HG02571 (cell line): ENCODE measurements around the gene PCDHB13.
"Not testable (repeated sequence)": the region's sequence is repeated elsewhere in the genome, so short reads cannot be mapped to it uniquely, and the experiment has no call there.

ENCODE experiments used
- ATAC-seq: cut with Tn5 transposase; IDR thresholded peaks from one replicate; pipeline ENCODE4 v1.9.1; 2021; ENCODE audit warnings: mild to moderate bottlenecking, moderate library complexity; ENCODE audit not compliant: unreplicated experiment

Gene PCDHB13

DNA sequence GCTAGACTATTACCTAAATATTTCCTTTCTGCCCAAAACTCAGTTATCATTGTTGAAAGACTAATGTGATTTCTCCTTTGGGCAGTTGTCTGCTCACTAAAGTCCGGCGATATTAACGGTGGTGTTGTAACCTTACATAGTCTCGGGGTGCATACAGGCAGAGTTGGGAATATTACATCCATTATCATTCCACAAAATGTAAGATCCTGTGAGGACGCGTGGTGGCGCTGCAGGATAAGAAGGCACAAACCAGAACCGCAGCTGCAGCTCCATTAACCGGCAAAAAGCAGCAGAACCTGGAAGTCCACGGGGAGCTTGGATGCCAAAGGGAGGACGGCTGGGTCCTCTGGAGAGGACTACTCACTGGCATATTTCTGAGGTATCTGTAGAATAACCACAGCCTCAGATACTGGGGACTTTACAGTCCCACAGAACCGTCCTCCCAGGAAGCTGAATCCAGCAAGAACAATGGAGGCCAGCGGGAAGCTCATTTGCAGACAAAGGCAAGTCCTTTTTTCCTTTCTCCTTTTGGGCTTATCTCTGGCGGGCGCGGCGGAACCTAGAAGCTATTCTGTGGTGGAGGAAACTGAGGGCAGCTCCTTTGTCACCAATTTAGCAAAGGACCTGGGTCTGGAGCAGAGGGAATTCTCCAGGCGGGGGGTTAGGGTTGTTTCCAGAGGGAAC, at the start of gene PCDHB13:
PCDHB13 (plus strand) TSS at position 264 of the 684 bp plus-strand sequence; CDS start at position 469, 205 bp downstream.
- ATAC-seq = not testable (repeated sequence)

DNA sequence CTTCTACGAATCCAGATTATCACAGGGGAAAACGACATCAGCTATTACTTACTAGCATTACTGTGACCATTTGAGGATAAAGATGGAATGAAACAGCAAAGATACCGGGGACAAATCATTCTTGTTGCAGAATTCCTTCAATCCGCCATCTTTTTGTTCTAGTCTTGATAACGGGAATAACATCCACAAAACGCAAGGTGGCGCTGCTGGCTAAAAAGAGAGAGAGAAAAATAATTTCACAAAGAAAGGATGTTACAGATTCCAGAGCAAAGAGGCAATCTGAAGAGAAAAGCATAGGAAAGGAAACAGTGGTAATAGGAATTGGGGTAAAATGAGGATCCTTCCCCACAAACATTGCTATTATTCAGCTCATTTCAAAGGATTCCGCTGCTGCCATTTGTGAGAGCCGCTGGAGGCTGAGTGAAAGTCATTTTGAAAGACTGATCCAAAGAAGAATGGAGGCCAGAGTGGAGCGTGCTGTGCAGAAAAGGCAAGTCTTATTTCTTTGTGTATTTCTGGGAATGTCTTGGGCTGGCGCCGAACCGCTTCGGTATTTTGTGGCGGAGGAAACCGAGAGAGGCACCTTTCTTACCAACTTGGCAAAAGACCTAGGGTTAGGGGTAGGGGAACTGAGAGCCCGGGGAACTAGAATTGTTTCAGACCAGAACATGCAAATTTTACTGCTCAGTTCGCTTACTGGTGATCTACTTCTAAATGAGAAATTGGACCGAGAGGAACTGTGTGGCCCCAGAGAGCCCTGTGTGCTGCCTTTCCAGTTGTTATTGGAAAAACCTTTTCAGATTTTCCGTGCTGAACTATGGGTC, 41.1 kb upstream of the PCDHB13 start, which contains the start of gene PCDHB7:
PCDHB7 (plus strand) TSS at position 264 of the 824 bp plus-strand sequence; CDS start at position 456, 192 bp downstream.
- no peak for ATAC-seq

DNA sequence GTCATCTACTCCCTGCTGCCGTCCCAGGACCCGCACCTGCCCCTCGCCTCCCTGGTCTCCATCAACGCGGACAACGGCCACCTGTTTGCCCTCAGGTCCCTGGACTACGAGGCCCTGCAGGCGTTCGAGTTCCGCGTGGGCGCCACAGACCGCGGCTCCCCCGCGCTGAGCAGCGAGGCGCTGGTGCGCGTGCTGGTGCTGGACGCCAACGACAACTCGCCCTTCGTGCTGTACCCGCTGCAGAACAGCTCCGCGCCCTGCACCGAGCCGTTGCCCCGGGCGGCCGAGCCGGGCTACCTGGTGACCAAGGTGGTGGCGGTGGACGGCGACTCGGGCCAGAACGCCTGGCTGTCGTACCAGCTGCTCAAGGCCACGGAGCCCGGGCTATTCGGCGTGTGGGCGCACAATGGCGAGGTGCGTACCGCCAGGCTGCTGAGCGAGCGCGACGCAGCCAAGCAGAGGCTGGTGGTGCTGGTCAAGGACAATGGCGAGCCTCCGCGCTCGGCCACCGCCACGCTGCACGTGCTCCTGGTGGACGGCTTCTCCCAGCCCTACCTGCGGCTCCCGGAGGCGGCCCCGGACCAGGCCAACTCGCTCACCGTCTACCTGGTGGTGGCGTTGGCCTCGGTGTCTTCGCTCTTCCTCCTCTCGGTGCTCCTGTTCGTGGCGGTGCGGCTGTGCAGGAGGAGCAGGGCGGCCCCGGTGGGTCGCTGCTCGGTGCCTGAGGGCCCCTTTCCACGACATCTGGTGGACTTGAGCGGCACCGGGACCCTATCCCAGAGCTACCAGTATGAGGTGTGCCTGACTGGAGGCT, 39.2 kb upstream of the PCDHB13 start:
- ATAC-seq = not testable (repeated sequence)

DNA sequence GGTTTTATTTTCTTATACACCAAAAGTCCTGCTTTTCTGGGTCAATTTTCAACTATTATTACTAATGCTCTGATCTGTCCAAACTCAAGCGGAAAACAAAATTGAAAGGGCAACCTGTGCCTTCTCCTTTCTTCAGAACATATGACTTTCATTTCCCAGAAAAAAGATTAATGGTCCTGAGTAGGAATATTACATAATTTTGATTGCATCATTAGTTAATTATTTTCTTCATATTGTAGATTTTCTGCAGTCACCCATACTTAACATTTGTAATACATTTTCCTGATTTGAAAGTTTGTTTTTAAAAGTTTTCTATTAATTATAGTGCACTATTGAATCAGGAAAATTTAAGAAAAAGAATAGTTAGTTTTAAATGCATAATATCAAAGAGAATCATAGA, 37.8 kb upstream of the PCDHB13 start:
- no peak for ATAC-seq

DNA sequence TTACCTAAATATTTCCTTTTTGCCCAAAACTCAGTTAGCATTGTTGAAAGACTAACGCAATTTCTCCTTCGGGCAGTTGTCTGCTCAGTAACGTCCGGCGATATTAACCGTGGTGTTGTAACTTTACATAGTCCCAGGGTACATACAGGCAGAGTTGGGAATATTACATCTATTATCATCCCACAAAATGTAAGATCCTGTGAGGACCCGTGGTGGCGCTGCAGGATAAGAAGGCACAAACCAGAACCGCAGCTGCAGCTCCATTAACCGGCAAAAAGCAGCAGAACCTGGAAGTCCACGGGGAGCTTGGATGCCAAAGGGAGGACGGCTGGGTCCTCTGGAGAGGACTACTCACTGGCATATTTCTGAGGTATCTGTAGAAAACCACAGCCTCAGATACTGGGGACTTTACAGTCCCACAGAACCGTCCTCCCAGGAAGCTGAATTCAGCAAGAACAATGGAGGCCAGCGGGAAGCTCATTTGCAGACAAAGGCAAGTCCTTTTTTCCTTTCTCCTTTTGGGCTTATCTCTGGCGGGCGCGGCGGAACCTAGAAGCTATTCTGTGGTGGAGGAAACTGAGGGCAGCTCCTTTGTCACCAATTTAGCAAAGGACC, 36.0 kb upstream of the PCDHB13 start, which contains the start of gene PCDHB8:
PCDHB8 (plus strand) TSS at position 214 of the 615 bp plus-strand sequence; CDS start at position 459, 245 bp downstream.
- ATAC-seq = not testable (repeated sequence)

DNA sequence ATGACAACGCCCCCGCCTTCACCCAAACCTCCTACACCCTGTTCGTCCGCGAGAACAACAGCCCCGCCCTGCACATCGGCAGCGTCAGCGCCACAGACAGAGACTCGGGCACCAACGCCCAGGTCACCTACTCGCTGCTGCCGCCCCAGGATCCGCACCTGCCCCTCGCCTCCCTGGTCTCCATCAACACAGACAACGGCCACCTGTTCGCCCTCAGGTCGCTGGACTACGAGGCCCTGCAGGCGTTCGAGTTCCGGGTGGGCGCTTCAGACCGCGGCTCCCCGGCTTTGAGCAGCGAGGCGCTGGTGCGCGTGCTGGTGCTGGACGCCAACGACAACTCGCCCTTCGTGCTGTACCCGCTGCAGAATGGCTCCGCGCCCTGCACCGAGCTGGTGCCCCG, 34.3 kb upstream of the PCDHB13 start:
- ATAC-seq = not testable (repeated sequence)

DNA sequence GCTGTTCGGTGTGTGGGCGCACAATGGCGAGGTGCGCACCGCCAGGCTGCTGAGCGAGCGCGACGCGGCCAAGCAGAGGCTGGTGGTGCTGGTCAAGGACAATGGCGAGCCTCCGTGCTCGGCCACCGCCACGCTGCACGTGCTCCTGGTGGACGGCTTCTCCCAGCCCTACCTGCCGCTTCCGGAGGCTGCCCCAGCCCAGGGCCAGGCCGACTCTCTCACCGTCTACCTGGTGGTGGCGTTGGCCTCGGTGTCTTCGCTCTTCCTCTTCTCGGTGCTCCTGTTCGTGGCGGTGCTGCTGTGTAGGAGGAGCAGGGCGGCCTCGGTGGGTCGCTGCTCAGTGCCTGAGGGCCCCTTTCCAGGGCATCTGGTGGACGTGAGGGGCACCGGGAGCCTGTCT, 33.8 kb upstream of the PCDHB13 start:
- ATAC-seq = not testable (repeated sequence)

DNA sequence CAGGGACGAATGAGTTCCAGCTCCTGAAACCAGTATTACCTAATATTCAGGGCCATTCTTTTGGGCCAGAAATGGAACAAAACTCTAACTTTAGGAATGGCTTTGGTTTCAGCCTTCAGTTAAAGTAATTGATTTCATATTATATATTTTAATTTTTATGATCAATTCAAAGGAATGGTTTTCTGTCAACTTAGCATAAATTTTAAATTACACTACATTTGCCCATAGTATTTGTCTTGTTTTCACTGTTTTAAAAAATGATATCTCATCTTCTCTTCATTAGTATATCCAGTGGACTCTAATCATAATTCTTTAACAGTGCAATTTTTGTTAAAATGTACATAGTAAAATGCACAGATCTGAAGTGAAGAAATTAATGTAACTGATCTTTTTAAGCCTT, 33.4 kb upstream of the PCDHB13 start:
- no peak for ATAC-seq

DNA sequence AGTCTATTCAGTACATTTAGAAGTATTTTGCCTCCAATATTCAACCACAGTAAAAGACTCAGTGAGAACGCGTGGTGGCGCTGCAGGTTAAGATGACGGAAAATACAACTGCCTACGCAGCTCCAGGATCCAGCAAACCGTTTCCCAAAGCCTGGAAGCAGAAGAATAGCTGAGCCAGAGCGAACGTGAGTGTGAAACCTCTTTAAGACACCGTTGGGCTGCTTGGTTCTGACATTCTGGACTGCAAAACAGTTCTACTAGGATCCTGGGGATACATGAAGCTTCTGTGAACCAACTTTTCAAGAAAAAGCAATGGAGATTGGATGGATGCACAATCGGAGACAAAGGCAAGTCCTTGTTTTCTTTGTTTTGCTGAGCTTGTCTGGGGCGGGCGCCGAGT, 31.5 kb upstream of the PCDHB13 start, which contains the start of gene PCDHB16:
PCDHB16 (plus strand) TSS at position 140 of the 400 bp plus-strand sequence; CDS start at position 313, 173 bp downstream.
- ATAC-seq = no peak

DNA sequence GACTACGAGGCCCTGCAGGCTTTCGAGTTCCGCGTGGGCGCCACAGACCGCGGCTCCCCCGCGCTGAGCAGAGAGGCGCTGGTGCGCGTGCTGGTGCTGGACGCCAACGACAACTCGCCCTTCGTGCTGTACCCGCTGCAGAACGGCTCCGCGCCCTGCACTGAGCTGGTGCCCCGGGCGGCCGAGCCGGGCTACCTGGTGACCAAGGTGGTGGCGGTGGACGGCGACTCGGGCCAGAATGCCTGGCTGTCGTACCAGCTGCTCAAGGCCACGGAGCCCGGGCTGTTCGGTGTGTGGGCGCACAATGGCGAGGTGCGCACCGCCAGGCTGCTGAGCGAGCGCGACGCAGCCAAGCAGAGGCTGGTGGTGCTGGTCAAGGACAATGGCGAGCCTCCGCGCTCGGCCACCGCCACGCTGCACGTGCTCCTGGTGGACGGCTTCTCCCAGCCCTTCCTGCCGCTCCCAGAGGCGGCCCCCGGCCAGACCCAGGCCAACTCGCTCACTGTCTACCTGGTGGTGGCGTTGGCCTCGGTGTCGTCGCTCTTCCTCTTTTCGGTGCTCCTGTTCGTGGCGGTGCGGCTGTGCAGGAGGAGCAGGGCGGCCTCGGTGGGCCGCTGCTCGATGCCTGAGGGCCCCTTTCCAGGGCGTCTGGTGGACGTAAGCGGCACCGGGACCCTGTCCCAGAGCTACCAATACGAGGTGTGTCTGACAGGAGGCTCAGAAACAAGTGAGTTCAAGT, 29.4 kb upstream of the PCDHB13 start:
- ATAC-seq = not testable (repeated sequence)

DNA sequence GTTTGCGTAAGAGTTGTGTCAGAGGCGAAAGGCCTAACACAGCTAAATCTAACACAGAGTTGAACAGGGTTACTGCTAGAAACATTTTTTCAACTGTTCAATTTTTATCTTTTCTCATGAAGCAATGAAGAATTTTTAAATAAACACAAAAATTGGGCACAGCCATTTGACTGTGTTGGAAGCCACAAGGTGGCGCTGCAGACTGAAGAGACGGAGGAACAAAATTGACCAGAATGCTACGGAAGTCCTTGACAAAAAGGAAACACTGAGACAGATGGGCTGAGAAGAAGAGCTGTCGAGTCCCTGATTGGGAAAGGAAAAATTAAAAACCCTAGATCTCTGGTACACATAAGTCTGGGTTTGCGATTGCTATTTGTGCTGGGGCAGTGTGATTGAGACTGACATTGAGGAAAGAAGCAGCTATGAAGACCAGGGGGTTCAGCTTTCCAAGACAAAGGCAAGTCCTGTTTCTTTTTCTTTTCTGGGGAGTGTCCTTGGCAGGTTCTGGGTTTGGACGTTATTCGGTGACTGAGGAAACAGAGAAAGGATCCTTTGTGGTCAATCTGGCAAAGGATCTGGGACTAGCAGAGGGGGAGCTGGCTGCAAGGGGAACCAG, 26.7 kb upstream of the PCDHB13 start, which contains the start of gene PCDHB9:
PCDHB9 (plus strand) TSS at position 265 of the 616 bp plus-strand sequence; CDS start at position 423, 158 bp downstream.
- no peak for ATAC-seq

DNA sequence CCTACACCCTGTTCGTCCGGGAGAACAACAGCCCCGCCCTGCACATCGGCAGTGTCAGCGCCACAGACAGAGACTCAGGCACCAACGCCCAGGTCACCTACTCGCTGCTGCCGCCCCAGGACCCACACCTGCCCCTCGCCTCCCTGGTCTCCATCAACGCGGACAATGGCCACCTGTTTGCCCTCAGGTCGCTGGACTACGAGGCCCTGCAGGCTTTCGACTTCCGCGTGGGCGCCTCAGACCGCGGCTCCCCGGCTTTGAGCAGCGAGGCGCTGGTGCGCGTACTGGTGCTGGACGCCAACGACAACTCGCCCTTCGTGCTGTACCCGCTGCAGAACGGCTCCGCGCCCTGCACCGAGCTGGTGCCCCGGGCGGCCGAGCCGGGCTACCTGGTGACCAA, 25.0 kb upstream of the PCDHB13 start:
- not testable (repeated sequence) for ATAC-seq

DNA sequence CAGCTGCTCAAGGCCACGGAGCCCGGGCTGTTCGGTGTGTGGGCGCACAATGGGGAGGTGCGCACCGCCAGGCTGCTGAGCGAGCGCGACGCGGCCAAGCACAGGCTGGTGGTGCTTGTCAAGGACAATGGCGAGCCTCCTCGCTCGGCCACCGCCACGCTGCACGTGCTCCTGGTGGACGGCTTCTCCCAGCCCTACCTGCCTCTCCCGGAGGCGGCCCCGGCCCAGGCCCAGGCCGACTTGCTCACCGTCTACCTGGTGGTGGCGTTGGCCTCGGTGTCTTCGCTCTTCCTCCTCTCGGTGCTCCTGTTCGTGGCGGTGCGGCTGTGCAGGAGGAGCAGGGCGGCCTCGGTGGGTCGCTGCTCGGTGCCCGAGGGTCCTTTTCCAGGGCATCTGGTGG, 24.6 kb upstream of the PCDHB13 start:
- ATAC-seq = not testable (repeated sequence)

DNA sequence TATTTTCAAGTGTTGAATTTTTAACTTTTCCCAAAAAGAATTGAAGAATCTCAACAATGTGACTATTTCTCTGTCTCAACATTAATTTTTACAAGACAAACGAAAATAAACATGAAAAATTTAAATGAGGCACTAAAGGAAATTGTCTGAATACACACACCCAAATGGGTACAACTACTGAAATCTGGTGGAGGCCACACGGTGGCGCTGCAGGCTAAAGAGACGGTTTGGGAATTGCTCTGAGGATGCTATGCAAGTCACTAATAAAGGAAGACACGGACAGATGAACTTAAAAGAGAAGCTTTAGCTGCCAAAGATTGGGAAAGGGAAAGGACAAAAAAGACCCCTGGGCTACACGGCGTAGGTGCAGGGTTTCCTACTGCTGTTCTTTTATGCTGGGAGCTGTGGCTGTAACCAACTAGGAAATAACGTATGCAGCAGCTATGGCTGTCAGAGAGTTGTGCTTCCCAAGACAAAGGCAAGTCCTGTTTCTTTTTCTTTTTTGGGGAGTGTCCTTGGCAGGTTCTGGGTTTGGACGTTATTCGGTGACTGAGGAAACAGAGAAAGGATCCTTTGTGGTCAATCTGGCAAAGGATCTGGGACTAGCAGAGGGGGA, 21.5 kb upstream of the PCDHB13 start, which contains the start of gene PCDHB10:
PCDHB10 (plus strand) TSS at position 244 of the 616 bp plus-strand sequence; CDS start at position 444, 200 bp downstream.
- no peak for ATAC-seq

DNA sequence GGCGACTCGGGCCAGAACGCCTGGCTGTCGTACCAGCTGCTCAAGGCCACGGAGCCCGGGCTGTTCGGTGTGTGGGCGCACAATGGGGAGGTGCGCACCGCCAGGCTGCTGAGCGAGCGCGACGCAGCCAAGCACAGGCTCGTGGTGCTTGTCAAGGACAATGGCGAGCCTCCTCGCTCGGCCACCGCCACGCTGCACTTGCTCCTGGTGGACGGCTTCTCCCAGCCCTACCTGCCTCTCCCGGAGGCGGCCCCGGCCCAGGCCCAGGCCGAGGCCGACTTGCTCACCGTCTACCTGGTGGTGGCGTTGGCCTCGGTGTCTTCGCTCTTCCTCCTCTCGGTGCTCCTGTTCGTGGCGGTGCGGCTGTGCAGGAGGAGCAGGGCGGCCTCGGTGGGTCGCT, 19.4 kb upstream of the PCDHB13 start:
- ATAC-seq = not testable (repeated sequence)

DNA sequence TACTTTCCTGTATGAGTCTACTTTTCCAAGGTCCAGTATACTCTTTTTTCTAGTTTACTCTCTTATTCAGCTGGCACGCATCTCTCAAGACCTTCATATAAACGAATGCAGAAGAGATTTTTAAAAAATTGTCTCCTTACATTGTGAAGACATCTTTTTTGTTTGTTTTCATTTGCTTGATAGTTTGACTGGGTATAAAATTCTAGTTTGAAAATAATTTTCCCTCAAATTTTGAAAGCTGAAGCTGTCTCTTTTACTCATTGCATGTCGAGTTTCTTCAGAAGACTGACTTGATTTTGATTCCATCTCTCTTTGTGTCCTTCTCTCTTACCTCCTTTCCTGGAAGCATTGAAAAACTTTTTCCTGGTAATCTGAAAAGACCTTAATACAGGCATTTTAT, 17.4 kb upstream of the PCDHB13 start:
- ATAC-seq = no peak

DNA sequence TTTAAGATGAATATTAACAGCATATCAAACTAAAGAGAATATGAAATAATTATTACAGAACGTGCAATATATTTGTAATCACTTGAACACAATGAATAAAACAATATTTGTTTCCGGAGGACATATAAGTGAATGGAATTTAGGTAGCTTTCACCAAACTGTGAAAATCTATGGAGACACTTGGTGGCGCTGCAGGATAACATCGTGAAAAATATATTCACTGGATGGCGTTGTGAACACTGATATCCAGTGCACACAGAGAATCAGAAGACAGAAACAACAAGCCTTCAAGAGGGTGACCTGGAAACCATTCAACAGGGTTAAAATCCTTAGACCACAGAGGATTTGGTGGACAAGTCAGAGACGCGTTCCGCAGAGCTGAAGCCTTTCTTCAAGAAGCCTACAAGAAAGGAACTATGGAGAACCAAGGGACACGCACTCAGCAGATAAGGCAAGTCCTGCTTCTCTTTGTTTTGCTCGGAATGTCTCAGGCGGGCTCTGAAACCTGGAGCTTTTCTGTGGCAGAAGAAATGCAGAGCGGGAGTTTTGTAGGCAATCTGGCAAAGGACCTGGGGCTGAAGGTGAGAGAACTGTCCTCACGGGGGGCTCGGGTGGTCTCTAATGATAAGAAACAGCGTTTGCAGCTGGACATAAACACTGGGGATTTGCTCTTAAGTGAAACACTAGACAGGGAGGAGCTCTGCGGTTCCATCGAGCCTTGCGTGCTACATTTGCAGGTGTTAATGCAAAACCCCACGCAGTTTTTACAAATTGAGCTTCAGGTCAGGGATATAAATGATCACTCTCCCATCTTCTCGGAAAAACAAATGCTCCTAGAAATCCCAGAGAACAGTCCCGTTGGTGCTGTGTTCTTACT, 14.1 kb upstream of the PCDHB13 start, which contains the start of gene PCDHB11:
PCDHB11 (plus strand) TSS at position 269 of the 877 bp plus-strand sequence; CDS start at position 417, 148 bp downstream.
- ATAC-seq = no peak
